ENCODE data around the gene CCNI.

CCNI gene

GRCh38 chr4:77025643-77026321, 50.0 kb downstream of the CCNI start:
- TF ChIP-seq, protein P1, sequence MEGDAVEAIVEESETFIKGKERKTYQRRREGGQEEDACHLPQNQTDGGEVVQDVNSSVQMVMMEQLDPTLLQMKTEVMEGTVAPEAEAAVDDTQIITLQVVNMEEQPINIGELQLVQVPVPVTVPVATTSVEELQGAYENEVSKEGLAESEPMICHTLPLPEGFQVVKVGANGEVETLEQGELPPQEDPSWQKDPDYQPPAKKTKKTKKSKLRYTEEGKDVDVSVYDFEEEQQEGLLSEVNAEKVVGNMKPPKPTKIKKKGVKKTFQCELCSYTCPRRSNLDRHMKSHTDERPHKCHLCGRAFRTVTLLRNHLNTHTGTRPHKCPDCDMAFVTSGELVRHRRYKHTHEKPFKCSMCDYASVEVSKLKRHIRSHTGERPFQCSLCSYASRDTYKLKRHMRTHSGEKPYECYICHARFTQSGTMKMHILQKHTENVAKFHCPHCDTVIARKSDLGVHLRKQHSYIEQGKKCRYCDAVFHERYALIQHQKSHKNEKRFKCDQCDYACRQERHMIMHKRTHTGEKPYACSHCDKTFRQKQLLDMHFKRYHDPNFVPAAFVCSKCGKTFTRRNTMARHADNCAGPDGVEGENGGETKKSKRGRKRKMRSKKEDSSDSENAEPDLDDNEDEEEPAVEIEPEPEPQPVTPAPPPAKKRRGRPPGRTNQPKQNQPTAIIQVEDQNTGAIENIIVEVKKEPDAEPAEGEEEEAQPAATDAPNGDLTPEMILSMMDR (IDR thresholded peaks at IDR 0.05): no peak
- H3K36me3 ChIP-seq: no peaks in the 10 kb centered on the region
- H3K4me3 ChIP-seq (ENCODE audit: low read depth in 1 of 2, low read length in 1 of 2): no peak overlapping the region
- no peak overlapping the region for H3K27ac ChIP-seq
- peaks cover 4 to 6% of the 10 kb centered on the region in 2 experiments for H3K4me1 ChIP-seq (ENCODE audit: control insufficient read depth in 1 of 2, insufficient read depth in 1 of 2, low read depth in 1 of 2, low read length in 1 of 2)
- no peaks in the 10 kb centered on the region for H3K27me3 ChIP-seq
- H3K9me3 ChIP-seq: no peaks in the 10 kb centered on the region

DNA sequence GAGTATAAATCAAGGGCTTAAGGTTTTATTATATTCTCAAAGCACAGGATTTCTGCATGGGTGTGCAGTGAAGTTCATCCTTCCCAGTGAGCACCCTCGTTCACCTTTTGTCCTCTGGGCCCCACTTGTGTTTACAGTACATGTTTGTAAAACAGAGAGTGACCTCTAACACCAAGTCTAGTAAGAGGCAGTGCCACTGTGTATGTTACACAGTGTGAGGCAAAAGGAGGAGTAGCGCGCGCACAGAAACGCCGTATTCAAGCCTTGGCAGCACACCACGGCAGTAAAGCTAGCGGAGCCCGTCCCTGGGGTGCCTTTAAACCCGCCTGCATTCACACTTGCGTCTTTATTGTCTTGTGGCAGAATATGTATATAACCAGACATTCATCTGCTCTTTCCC, 51.9 kb downstream of the CCNI start:
- H3K27me3 ChIP-seq: no peaks in the 10 kb centered on the region
- H3K27ac ChIP-seq: no peak overlapping the region
- TF ChIP-seq, protein P1 (IDR thresholded peaks at IDR 0.05): no peak
- no peak overlapping the region for H3K4me3 ChIP-seq (ENCODE audit: low read depth in 1 of 2, low read length in 1 of 2)
- peaks cover 4 to 6% of the 10 kb centered on the region in 2 experiments for H3K4me1 ChIP-seq (ENCODE audit: control insufficient read depth in 1 of 2, insufficient read depth in 1 of 2, low read depth in 1 of 2, low read length in 1 of 2)
- H3K9me3 ChIP-seq: no peaks in the 10 kb centered on the region
- H3K36me3 ChIP-seq: no peaks in the 10 kb centered on the region

DNA sequence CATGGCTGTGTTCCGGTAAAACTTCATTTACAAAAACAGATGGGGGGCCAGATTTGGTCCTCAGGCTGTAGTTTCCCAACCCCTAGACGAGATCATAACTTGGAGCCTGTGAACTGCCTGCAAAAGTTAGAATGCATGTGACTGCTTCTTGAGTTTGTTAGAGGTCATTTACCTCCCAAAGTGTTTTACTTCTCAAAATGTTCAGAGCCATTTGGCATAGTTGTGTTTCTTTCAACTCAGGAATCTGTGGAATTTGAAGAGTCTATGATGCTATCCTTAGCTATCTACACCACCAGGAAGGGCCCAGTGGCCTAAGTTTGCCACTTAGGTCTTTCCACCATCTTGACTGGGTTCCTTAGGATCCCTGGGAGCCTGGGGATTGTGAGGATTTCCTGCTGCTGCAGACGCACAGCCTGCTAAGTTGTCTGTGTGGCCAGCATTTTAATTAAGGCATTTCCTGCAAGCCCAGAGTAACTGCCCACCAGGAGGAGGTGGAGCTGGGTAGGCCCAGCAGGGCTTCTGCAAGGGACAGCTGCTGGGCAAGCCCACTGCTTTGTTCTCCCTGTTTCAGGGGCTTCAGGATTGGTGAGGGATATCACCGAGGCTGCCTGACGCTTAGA, 53.1 kb downstream of the CCNI start:
- no peaks in the 10 kb centered on the region for H3K27me3 ChIP-seq
- peaks cover 4 to 6% of the 10 kb centered on the region in 2 experiments for H3K4me1 ChIP-seq (ENCODE audit: control insufficient read depth in 1 of 2, insufficient read depth in 1 of 2, low read depth in 1 of 2, low read length in 1 of 2)
- H3K4me3 ChIP-seq (ENCODE audit: low read depth in 1 of 2, low read length in 1 of 2): no peak overlapping the region
- H3K27ac ChIP-seq: no peak overlapping the region
- TF ChIP-seq, protein P1 (IDR thresholded peaks at IDR 0.05): no peak
- no peaks in the 10 kb centered on the region for H3K36me3 ChIP-seq
- no peaks in the 10 kb centered on the region for H3K9me3 ChIP-seq

GRCh38 chr4:77021614-77022089, 54.1 kb downstream of the CCNI start:
- no peaks in the 10 kb centered on the region for H3K9me3 ChIP-seq
- no peak overlapping the region for H3K4me3 ChIP-seq (ENCODE audit: low read depth in 1 of 2, low read length in 1 of 2)
- TF ChIP-seq, protein P1 (IDR thresholded peaks at IDR 0.05): no peak
- H3K36me3 ChIP-seq: no peaks in the 10 kb centered on the region
- no peaks in the 10 kb centered on the region for H3K27me3 ChIP-seq
- H3K4me1 ChIP-seq (ENCODE audit: control insufficient read depth in 1 of 2, insufficient read depth in 1 of 2, low read depth in 1 of 2, low read length in 1 of 2): peaks cover 4 to 6% of the 10 kb centered on the region in 2 experiments
- no peak overlapping the region for H3K27ac ChIP-seq

- Histone ChIP-seq H3K27ac (no peak overlapping the region), H3K4me3 (ENCODE audit: low read depth in 1 of 2, low read length in 1 of 2) (no peak overlapping the region), H3K27me3 (no peaks in the 10 kb centered on the region), H3K9me3 (no peaks in the 10 kb centered on the region), H3K4me1 (ENCODE audit: control insufficient read depth in 1 of 2, insufficient read depth in 1 of 2, low read depth in 1 of 2, low read length in 1 of 2) (peaks cover 4 to 13% of the 10 kb centered on the region in 2 experiments), H3K36me3 (no peaks in the 10 kb centered on the region)
- TF ChIP-seq, protein P1 (IDR thresholded peaks at IDR 0.05): no peak
Measured at GRCh38 chr4:77020017-77020416, 55.8 kb downstream of the CCNI start.

All from neutrophil (primary cell).